GM12878 (cell line): ENCODE measurements around the gene NANOGP8. TPM values are rescaled to one million over a fixed set of nuclear protein-coding genes. Genes with fewer than 3 reads are reported as not detected.

Experiments
- ATAC-seq: fragments of 200-7000 bp; cut with Tn5 transposase; 3 replicates; pipeline ENCODE4 v1.9.1; 2020; ENCODE audit warnings: mild to moderate bottlenecking, moderate library complexity
- BruUV-seq: library from RNA; stranded (reverse); fragments of 400-500 nt; replicated peaks from 2 replicates; lab custom pipeline; 2021; lab: Mats Ljungman, UMichigan
- CTCF ChIA-PET: fragments of 300-600 bp; sonication (Branson Sonifier 250); formaldehyde crosslinking; extraction: SDS; loops from one replicate; lab custom pipeline; 2021; ENCODE audit warnings: inconsistent platforms; lab: Yijun Ruan, JAX
- POLR2A ChIA-PET: fragments of 350-600 bp; formaldehyde crosslinking; extraction: SDS; loops from one replicate; lab custom pipeline; 2021; ENCODE audit warnings: inconsistent platforms; lab: Charles Lee
- RAD21 ChIA-PET: fragments of 300-600 bp; sonication (Branson Sonifier 250); formaldehyde crosslinking; loops from one replicate; lab custom pipeline; 2023; ENCODE audit warnings: antibody characterized with exemption; ENCODE audit not compliant: unreplicated experiment; lab: Charles Lee
- SMC1A ChIA-PET: fragments of 300-600 bp; sonication (Branson Sonifier 250); formaldehyde crosslinking; loops from one replicate; lab custom pipeline; 2023; ENCODE audit not compliant: unreplicated experiment, uncharacterized antibody; lab: Charles Lee
- DNase-seq: peaks from one replicate; pipeline ENCODE4 v3.0.0-alpha.2; 2011; ENCODE audit warnings: low read depth, low spot score
- FAIRE-seq: peaks from 3 replicates; lab custom pipeline; 2011; peaks lifted over from hg19 to GRCh38; lab: Jason Lieb, UNC
- H2AFZ ChIP-seq: 2 replicates; pipeline ENCODE4 v1.6.0; 2011; ENCODE audit warnings: low read depth, low read length, control low read depth; ENCODE audit not compliant: control insufficient read depth
- H3K27ac ChIP-seq: 2 replicates; pipeline ENCODE4 v1.5.1; 2011; ENCODE audit warnings: control low read depth; ENCODE audit not compliant: control insufficient read depth, insufficient read depth
- H3K27me3 ChIP-seq, 2 experiments: replicated peaks in 1 of 2; 2 replicates each; pipeline versions ENCODE4 v1.6.0 to v1.6.1; 2011; ENCODE audit warnings: low read length in 1 of 2; ENCODE audit not compliant: control insufficient read depth in 2 of 2, insufficient read depth in 2 of 2
- H3K36me3 ChIP-seq, 2 experiments: 2 replicates each; pipeline ENCODE4 v1.5.1; 2011; ENCODE audit warnings: low read length in 1 of 2; ENCODE audit not compliant: control insufficient read depth in 2 of 2, insufficient read depth in 2 of 2
- H3K4me1 ChIP-seq: 2 replicates; pipeline ENCODE4 v1.6.1; 2011; ENCODE audit warnings: mild to moderate bottlenecking, low read length, moderate library complexity, mixed read lengths; ENCODE audit not compliant: control insufficient read depth, insufficient read depth
- H3K4me2 ChIP-seq: 2 replicates; pipeline ENCODE4 v1.6.0; 2011; ENCODE audit warnings: control low read depth; ENCODE audit not compliant: control insufficient read depth, insufficient read depth
- H3K4me3 ChIP-seq: fragments of 200-600 bp; sonication (generic); 2 replicates; pipeline ENCODE4 v1.5.1; 2016
- H3K79me2 ChIP-seq: 2 replicates; pipeline ENCODE4 v1.6.0; 2011; ENCODE audit warnings: low read length; ENCODE audit not compliant: control insufficient read depth, insufficient read depth
- H3K9ac ChIP-seq: 2 replicates; pipeline ENCODE4 v1.8.0; 2011; ENCODE audit warnings: low read length, control low read depth, mixed read lengths; ENCODE audit not compliant: control insufficient read depth, insufficient read depth
- H3K9me3 ChIP-seq: replicated peaks from 3 replicates; pipeline ENCODE4 v1.5.1; 2011; ENCODE audit warnings: mild to moderate bottlenecking, low read length; ENCODE audit not compliant: control insufficient read depth, insufficient read depth
- H4K20me1 ChIP-seq: 2 replicates; pipeline ENCODE4 v1.6.0; 2011; ENCODE audit not compliant: control insufficient read depth, insufficient read depth
- CHD1 ChIP-seq: IDR thresholded peaks from 2 replicates; pipeline ENCODE4 v1.6.1; 2012; ENCODE audit warnings: low read depth, low read length, improper control_type of control experiment
- HDGF ChIP-seq: fragments of 450-650 bp; IDR thresholded peaks from 2 replicates; pipeline ENCODE4 v1.6.1; 2016; ENCODE audit warnings: antibody characterized with exemption
- KDM1A ChIP-seq: fragments of 200-600 bp; sonication (generic); IDR thresholded peaks from 2 replicates; pipeline ENCODE4 v1.6.1; 2016; ENCODE audit warnings: borderline replicate concordance
- NBN ChIP-seq: fragments of 450-650 bp; IDR thresholded peaks from 2 replicates; pipeline ENCODE4 v1.6.1; 2016
- RCOR1 ChIP-seq: conservative IDR thresholded peaks from 2 replicates; pipeline ENCODE4 v1.6.1; 2012; ENCODE audit warnings: low read depth, low read length, improper control_type of control experiment
- SREBF2 ChIP-seq: IDR thresholded peaks from 2 replicates; pipeline ENCODE4 v1.6.1; 2012; ENCODE audit warnings: mild to moderate bottlenecking, low read length
- TCF12 ChIP-seq: IDR thresholded peaks from 2 replicates; pipeline ENCODE4 v1.6.1; 2011; ENCODE audit warnings: low read depth, mild to moderate bottlenecking, low read length
- WRNIP1 ChIP-seq: IDR thresholded peaks from 2 replicates; pipeline ENCODE4 v1.6.1; 2011; ENCODE audit warnings: low read depth, low read length, improper control_type of control experiment, borderline replicate concordance
- ZNF207 ChIP-seq: fragments of 450-650 bp; IDR thresholded peaks from 2 replicates; pipeline ENCODE4 v1.6.1; 2014; ENCODE audit warnings: antibody characterized with exemption, mild to moderate bottlenecking, borderline replicate concordance
- WGBS: methylation state at CpG from one replicate; pipeline ENCODE4 v1.1.6; 2016; ENCODE audit warnings: low lambda C conversion rate; ENCODE audit not compliant: insufficient replicate concordance, insufficient coverage; ENCODE audit errors: missing lambda C conversion rate; 5-methylcytosine and 5-hydroxymethylcytosine counted together
- in situ Hi-C: fragments of 300-500 bp; cut with MboI; formaldehyde crosslinking; loops from 9 replicates; pipeline ENCODE4 v1.14.3; 2018; ENCODE audit warnings: mixed read lengths
- intact Hi-C: fragments of 100-400 bp; cut with micrococcal nuclease; formaldehyde crosslinking; loops from one replicate; pipeline ENCODE4 v1.14.2; 2022; ENCODE audit not compliant: unreplicated experiment
- polyA plus RNA-seq, 11 experiments: library from polyadenylated mRNA; depleted of rRNA in 4 of 11; unstranded in 6 of 11; stranded (reverse) in 5 of 11; fragments of >200 nt; fragmentation: Nextera tagmentation in 4 of 11; fragmentation: Illumina TruSeq in 1 of 11; extraction: Ambion mirVana in 4 of 11; extraction: Trizol in 1 of 11; gene quantifications; 1 replicate in 1 of 11; 2 replicates in 10 of 11; pipeline versions ENCODE4 v1.2.1 to v1.2.3, GENCODE V29; 2011 to 2016; ENCODE audit warnings: inconsistent platforms in 2 of 11, missing spikeins in 2 of 11, low read depth in 1 of 11
- total RNA-seq, 4 experiments: library from RNA; depleted of rRNA in 3 of 4; stranded (reverse); fragments of >200 nt in 3 of 4; fragmentation: Illumina TruSeq in 1 of 4; extraction: Trizol in 1 of 4; gene quantifications; 2 replicates each; pipeline versions ENCODE4 v1.2.1 to v1.2.3, GENCODE V29; 2013 to 2021
- TF ChIP-seq, protein P1 (sequence below): fragments of 150-350 bp; IDR thresholded peaks from 2 replicates; pipeline ENCODE4 v1.6.1; 2014; ENCODE audit warnings: mild to moderate bottlenecking, low read depth, low read length
- TF ChIP-seq, protein P2 (sequence below): IDR thresholded peaks from 2 replicates; pipeline ENCODE4 v1.6.1; 2011; ENCODE audit warnings: mild to moderate bottlenecking, low read depth, low read length, moderate library complexity; ENCODE audit not compliant: insufficient replicate concordance
- TF ChIP-seq, protein P3 (sequence below): IDR thresholded peaks from 2 replicates; pipeline ENCODE4 v1.6.1; 2012; ENCODE audit warnings: improper control_type of control experiment, low read depth, low read length; ENCODE audit not compliant: insufficient replicate concordance
- TF ChIP-seq, protein P4 (sequence below): IDR thresholded peaks from 2 replicates; pipeline ENCODE4 v1.6.1; 2012; ENCODE audit warnings: low read depth, low read length, improper control_type of control experiment

The NANOGP8 gene
- total and polyA plus RNA-seq, 10 of the 15 experiments (the other 5 are each of a cell fraction or from before 2014, with no cell fraction given): not detected

DNA sequence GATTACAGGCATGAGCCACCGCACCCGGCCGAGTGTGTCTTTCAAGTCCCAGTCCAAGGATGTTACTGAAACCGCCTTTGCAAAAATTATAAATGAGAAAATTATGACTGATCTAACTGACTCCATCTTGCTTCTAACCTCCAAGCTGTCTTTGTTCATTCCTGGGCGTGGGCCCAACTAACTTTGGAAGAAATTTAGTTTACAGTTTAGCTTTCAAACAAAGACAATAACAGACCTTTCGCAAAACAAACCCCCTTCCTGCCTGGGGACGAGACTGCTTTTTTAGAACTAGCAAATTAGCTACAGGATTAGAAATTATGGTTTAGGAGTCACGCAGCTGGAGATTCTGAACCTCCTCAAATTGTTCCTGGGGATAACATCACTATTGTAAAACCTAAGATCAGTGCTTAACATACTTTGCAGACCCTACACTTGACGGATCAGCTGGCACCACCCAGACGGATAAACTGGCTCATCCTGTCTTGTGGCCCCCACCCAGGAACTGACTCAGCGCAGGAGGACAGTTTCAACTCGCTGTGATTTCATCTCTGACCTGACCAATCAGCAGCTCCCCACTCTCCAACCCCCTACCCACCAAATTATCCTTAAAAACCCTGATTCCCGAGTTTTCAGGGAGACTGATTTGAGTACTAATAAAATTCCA is 23.8 kb downstream of the NANOGP8 start (continued):
- TF ChIP-seq, protein P1, sequence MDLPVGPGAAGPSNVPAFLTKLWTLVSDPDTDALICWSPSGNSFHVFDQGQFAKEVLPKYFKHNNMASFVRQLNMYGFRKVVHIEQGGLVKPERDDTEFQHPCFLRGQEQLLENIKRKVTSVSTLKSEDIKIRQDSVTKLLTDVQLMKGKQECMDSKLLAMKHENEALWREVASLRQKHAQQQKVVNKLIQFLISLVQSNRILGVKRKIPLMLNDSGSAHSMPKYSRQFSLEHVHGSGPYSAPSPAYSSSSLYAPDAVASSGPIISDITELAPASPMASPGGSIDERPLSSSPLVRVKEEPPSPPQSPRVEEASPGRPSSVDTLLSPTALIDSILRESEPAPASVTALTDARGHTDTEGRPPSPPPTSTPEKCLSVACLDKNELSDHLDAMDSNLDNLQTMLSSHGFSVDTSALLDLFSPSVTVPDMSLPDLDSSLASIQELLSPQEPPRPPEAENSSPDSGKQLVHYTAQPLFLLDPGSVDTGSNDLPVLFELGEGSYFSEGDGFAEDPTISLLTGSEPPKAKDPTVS: no peak
- TF ChIP-seq HDGF (no peak), SREBF2 (no peak), NBN (no peak), ZNF207 (no peak), CHD1 (no peak)
- TF ChIP-seq, protein P2, sequence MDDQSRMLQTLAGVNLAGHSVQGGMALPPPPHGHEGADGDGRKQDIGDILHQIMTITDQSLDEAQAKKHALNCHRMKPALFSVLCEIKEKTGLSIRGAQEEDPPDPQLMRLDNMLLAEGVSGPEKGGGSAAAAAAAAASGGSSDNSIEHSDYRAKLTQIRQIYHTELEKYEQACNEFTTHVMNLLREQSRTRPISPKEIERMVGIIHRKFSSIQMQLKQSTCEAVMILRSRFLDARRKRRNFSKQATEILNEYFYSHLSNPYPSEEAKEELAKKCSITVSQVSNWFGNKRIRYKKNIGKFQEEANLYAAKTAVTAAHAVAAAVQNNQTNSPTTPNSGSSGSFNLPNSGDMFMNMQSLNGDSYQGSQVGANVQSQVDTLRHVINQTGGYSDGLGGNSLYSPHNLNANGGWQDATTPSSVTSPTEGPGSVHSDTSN: no peak

DNA sequence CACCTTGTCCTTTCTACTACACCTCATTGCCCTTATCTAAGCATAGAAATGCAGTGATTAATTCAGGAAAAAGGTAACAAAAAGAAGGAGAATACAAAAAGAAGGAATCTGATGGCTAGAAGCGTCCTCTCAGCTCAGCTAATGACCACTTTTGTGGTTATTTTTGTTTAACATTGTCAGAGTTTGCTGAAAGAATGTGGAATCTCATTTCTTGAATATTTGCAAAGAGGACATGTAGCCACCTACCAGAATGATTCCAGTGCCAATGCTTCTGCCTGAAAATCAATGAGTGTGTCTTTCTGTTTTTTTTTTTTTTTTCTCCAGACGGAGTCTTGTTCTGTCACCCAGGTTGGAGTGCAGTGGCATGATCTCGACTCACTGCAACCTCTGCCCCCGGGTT is 24.5 kb downstream of the NANOGP8 start:
- H3K27me3 ChIP-seq: no peaks in the 10 kb centered on the region
- H3K27ac ChIP-seq: no peak overlapping the region
- no peak for ATAC-seq
- POLR2A ChIA-PET: interaction anchor here (0.5 to 0.6 kb wide), 2 partner anchors 17 to 45 kb away, joined by 3 to 4 read pairs; no protein-coding TSS in a partner anchor
- H3K4me3 ChIP-seq: no peak overlapping the region
- in situ Hi-C loops (no loop called here), intact Hi-C loops (no loop called here)
- no peaks in the 10 kb centered on the region for H3K9me3 ChIP-seq
- whole genome bisulfite sequencing: 33% methylated on average over 2 of the region's 4 CpGs
- no peak overlapping the region for H3K9ac ChIP-seq
- H3K79me2 ChIP-seq: no peaks in the 10 kb centered on the region
- no TSS peak for BruUV-seq
- no peaks in the 10 kb centered on the region for H4K20me1 ChIP-seq
- CTCF ChIA-PET: no interaction called here
- peaks cover 8% of the 10 kb centered on the region; the same call in 1 of the 2 replicates for H3K4me1 ChIP-seq
- no peak overlapping the region for H2AFZ ChIP-seq
- H3K4me2 ChIP-seq: no peak overlapping the region
- no peak for FAIRE-seq
- no peak for DNase-seq
- RAD21 ChIA-PET: no interaction called here
- SMC1A ChIA-PET: no interaction called here
- H3K36me3 ChIP-seq: no peaks in the 10 kb centered on the region
- TF ChIP-seq, protein P3, sequence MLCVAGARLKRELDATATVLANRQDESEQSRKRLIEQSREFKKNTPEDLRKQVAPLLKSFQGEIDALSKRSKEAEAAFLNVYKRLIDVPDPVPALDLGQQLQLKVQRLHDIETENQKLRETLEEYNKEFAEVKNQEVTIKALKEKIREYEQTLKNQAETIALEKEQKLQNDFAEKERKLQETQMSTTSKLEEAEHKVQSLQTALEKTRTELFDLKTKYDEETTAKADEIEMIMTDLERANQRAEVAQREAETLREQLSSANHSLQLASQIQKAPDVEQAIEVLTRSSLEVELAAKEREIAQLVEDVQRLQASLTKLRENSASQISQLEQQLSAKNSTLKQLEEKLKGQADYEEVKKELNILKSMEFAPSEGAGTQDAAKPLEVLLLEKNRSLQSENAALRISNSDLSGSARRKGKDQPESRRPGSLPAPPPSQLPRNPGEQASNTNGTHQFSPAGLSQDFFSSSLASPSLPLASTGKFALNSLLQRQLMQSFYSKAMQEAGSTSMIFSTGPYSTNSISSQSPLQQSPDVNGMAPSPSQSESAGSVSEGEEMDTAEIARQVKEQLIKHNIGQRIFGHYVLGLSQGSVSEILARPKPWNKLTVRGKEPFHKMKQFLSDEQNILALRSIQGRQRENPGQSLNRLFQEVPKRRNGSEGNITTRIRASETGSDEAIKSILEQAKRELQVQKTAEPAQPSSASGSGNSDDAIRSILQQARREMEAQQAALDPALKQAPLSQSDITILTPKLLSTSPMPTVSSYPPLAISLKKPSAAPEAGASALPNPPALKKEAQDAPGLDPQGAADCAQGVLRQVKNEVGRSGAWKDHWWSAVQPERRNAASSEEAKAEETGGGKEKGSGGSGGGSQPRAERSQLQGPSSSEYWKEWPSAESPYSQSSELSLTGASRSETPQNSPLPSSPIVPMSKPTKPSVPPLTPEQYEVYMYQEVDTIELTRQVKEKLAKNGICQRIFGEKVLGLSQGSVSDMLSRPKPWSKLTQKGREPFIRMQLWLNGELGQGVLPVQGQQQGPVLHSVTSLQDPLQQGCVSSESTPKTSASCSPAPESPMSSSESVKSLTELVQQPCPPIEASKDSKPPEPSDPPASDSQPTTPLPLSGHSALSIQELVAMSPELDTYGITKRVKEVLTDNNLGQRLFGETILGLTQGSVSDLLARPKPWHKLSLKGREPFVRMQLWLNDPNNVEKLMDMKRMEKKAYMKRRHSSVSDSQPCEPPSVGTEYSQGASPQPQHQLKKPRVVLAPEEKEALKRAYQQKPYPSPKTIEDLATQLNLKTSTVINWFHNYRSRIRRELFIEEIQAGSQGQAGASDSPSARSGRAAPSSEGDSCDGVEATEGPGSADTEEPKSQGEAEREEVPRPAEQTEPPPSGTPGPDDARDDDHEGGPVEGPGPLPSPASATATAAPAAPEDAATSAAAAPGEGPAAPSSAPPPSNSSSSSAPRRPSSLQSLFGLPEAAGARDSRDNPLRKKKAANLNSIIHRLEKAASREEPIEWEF: no peak
- TF ChIP-seq RCOR1 (no peak), TCF12 (no peak), WRNIP1 (no peak), KDM1A (no peak)
- TF ChIP-seq, protein P4, sequence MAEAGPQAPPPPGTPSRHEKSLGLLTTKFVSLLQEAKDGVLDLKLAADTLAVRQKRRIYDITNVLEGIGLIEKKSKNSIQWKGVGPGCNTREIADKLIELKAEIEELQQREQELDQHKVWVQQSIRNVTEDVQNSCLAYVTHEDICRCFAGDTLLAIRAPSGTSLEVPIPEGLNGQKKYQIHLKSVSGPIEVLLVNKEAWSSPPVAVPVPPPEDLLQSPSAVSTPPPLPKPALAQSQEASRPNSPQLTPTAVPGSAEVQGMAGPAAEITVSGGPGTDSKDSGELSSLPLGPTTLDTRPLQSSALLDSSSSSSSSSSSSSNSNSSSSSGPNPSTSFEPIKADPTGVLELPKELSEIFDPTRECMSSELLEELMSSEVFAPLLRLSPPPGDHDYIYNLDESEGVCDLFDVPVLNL: no peak
